HG03103 (cell line): ENCODE measurements around the gene STARD10.
"Not testable (repeated sequence)": the region's sequence is repeated elsewhere in the genome, so short reads cannot be mapped to it uniquely, and the experiment has no call there.

Source experiments
- ATAC-seq: cut with Tn5 transposase; IDR thresholded peaks from one replicate; pipeline ENCODE4 v1.9.1; 2021; ENCODE audit warnings: low read depth; ENCODE audit not compliant: unreplicated experiment

Gene STARD10

GRCh38 chr11:72808331-72808798, 14.5 kb upstream of the STARD10 start:
- ATAC-seq = no peak

- ATAC-seq = no peak
Observed at GRCh38 chr11:72807792-72808191, 13.9 kb upstream of the STARD10 start.

- ATAC-seq = no peak
Observed at GRCh38 chr11:72807021-72807693, 13.3 kb upstream of the STARD10 start.

- not testable (repeated sequence) for ATAC-seq
Observed at GRCh38 chr11:72806378-72806777, 12.5 kb upstream of the STARD10 start.

GRCh38 chr11:72805216-72805615, 11.4 kb upstream of the STARD10 start:
- no peak for ATAC-seq

GRCh38 chr11:72802822-72803221, 9.0 kb upstream of the STARD10 start:
- ATAC-seq = no peak

- ATAC-seq = no peak
Observed at GRCh38 chr11:72799441-72799840, 5.6 kb upstream of the STARD10 start.

- no peak for ATAC-seq
Observed at GRCh38 chr11:72798361-72798760, 4.5 kb upstream of the STARD10 start.

- no peak for ATAC-seq
Observed at GRCh38 chr11:72793076-72793424, 797 bp downstream of the STARD10 start.

- no peak for ATAC-seq
Observed at GRCh38 chr11:72792437-72793021, 1.3 kb downstream of the STARD10 start.

GRCh38 chr11:72791228-72791627, 2.6 kb downstream of the STARD10 start:
- ATAC-seq = not testable (repeated sequence)

GRCh38 chr11:72789493-72790131, 4.2 kb downstream of the STARD10 start:
- ATAC-seq = no peak

GRCh38 chr11:72788241-72788640, 5.6 kb downstream of the STARD10 start:
- no peak for ATAC-seq

- ATAC-seq = no peak
Observed at GRCh38 chr11:72787216-72788104, 6.4 kb downstream of the STARD10 start.

GRCh38 chr11:72786305-72787215, 7.3 kb downstream of the STARD10 start:
- ATAC-seq = no peak

- ATAC-seq = no peak
Observed at GRCh38 chr11:72784662-72785061, 9.2 kb downstream of the STARD10 start.

GRCh38 chr11:72783144-72783905, 10.5 kb downstream of the STARD10 start:
- no peak for ATAC-seq

- ATAC-seq = no peak
Observed at GRCh38 chr11:72782081-72782920, 11.5 kb downstream of the STARD10 start.
